Measurements from ENCODE around the gene SSTR3.
A peak's percentile ranks its signal among the peaks of the same experiment; 100 is the strongest.

The SSTR3 gene

DNA sequence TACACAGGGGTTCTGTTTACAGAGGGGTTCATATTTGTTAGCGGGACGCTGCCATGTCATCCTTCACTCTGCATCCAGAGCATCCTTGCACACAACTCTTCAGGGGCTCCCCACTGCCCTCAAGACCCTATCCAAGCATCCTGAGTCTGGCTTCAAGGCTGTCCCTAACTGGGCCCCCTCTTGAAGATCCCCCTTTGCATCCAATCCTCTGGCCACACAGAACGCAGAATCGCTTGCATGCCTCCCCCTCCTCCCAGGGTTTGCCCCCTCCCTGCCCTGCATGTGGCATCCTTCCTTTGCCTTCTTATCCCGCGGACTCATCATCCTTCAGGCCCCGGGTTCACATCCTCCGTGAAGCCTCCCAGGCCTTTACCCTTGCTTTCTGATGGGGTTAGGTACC lies 42.9 kb downstream of the SSTR3 start:
- TF ChIP-seq CTCF (IDR thresholded peaks at IDR 0.05; ENCODE audit: extremely low read depth, missing control alignments), result no peak
- DNase-seq (ENCODE audit: low spot score), result no peak

GRCh38 chr22:37167981-37168647 lies 44.2 kb downstream of the SSTR3 start:
- TF ChIP-seq CTCF (IDR thresholded peaks at IDR 0.05; ENCODE audit: extremely low read depth, missing control alignments), result no peak
- no peak for DNase-seq (ENCODE audit: low spot score)

DNA sequence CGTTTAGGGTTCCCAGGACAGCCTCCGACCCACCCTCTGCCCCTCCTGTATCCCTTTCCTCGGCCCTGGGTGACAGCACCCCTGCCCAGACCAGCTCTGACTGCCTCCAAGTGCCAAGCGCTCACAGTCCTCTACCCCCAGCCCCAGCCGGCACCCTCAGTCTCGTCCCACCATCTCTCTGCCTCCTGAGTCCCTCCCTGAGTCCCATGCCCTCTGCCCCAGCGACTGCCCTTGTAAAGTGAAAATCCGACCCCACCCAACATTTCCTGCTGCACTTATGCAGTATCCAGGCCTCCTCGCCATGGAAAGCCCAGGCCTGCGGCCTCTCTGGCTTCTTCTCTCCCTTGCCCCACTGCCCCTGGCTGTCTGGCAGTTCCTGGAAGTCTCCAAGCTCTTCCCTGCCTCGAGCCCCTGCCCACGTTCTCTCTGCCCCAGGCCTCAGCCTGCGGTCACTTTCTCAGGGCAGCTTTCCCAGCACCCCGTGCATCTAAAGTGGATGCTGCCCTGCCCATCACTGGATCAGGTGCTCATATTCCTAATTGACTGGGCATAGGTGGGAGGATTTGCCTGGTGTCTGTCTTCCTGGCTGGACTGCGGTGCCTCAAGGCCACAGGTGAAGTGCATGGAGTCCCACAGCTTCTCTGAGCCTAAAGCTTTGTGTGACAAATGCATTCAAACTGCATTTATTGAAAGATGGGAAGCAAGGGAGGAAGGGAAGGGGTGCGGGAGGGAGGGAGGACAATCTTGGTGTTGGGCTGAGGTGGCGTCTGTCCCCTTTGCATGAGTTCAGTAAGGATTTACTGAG lies 44.9 kb downstream of the SSTR3 start:
- DNase-seq (ENCODE audit: low spot score), result no peak

GRCh38 chr22:37166675-37167066 lies 45.6 kb downstream of the SSTR3 start:
- DNase-seq (ENCODE audit: low spot score), result peak; percentile 80
- TF ChIP-seq CTCF (IDR thresholded peaks at IDR 0.05; ENCODE audit: extremely low read depth, missing control alignments), result peak; percentile 83

More for the DNA sequence above, 44.9 kb downstream of the SSTR3 start:
- TF ChIP-seq CTCF (IDR thresholded peaks at IDR 0.05; ENCODE audit: extremely low read depth, missing control alignments), result no peak

DNA sequence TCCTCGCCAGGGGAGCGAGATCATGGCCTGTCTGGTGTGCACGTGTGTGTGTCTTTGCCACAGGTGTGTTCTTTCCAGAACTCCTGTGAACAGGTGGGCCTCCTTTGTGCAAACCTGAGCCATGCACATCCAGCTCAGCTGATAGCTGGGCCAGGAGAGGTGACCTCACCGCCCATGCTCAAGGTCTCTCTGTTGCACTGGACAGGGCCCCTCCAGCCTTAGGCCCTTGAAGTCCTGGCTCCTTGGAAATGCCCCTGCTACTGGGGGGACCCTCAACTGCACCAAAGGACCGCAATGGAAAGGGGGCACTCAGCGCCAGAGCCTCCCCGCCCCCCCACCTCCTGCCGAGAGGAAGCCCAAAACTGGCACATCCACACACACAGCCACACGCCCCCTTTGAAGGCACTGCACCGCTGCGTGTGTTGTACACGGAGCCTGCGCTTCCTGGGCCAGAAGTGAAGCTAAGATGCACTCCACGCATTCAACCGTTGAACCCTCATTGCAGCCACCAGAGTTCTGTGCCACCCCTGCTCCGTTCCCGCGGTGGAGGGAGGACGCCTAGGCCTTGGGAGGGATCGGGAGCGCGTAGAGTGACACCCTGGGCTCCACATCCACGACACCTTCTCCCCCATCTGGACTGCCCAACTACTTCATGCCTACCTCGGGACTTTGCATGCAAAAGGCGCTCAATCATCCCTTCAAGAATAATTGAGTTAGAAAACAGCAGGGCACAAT lies 46.2 kb downstream of the SSTR3 start:
- TF ChIP-seq CTCF (IDR thresholded peaks at IDR 0.05; ENCODE audit: extremely low read depth, missing control alignments), result no peak
- no peak for DNase-seq (ENCODE audit: low spot score)

GRCh38 chr22:37165066-37165465 lies 47.2 kb downstream of the SSTR3 start:
- TF ChIP-seq CTCF (IDR thresholded peaks at IDR 0.05; ENCODE audit: extremely low read depth, missing control alignments), result no peak
- no peak for DNase-seq (ENCODE audit: low spot score)

DNA sequence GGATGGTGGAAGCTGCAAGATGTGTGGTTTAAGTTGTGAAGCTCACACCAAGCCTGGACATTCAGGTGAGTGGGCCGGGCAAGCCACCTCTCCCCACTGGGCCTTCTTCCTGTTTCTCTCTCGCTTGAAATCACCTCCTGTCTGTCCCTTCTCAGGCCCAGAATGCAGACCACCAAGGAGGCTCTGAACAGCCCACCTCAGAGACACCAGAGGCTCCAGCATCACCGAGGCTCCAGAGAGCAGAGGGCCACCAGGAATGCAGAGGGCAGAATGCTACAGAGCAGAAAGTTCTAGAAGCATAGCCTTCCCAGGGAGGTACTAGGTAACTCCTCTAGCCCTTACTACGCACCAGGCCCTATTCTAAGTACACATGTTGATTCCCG lies 47.8 kb downstream of the SSTR3 start:
- no peak for DNase-seq (ENCODE audit: low spot score)
- TF ChIP-seq CTCF (IDR thresholded peaks at IDR 0.05; ENCODE audit: extremely low read depth, missing control alignments), result no peak
